Caco-2 (cell line): ENCODE measurements around the gene CACNA2D1. TPM values are rescaled to one million over a fixed set of nuclear protein-coding genes. Genes with fewer than 3 reads are reported as not detected.

Experiments
- BruUV-seq: library from RNA; stranded (reverse); fragments of 400-500 nt; replicated peaks from 2 replicates; lab custom pipeline; 2021; lab: Mats Ljungman, UMichigan
- CTCF ChIA-PET: fragments of 300-600 bp; sonication (Branson Sonifier 250); formaldehyde crosslinking; loops from one replicate; lab custom pipeline; 2022; ENCODE audit warnings: antibody characterized with exemption; lab: Charles Lee
- POLR2A ChIA-PET: fragments of 300-600 bp; sonication (Branson Sonifier 250); formaldehyde crosslinking; loops from one replicate; lab custom pipeline; 2022; ENCODE audit warnings: antibody characterized with exemption; lab: Charles Lee
- DNase-seq, 2 experiments: peaks; one replicate each; pipeline versions ENCODE4 v3.0.0 to v3.0.0-alpha.2; 2020 to 2022
- H3K27me3 ChIP-seq: replicated peaks from 2 replicates; pipeline ENCODE4 v1.6.0; 2011; ENCODE audit warnings: low read length; ENCODE audit not compliant: control insufficient read depth, insufficient read depth
- H3K36me3 ChIP-seq: 2 replicates; pipeline ENCODE4 v1.5.1; 2011; ENCODE audit warnings: low read length; ENCODE audit not compliant: control insufficient read depth, insufficient read depth
- H3K4me1 ChIP-seq: fragments of 250-450 bp; sonication (Bioruptor Pico); 2 replicates; pipeline ENCODE4 v1.5.1; 2020; ENCODE audit warnings: mild to moderate bottlenecking
- H3K4me3 ChIP-seq: 2 replicates; pipeline ENCODE4 v1.5.1; 2011; ENCODE audit warnings: low read depth, mild to moderate bottlenecking, control low read depth, low read length
- H3K9me3 ChIP-seq: fragments of 250-450 bp; sonication (Bioruptor Pico); 2 replicates; pipeline ENCODE4 v1.5.1; 2020; ENCODE audit warnings: mild to moderate bottlenecking, moderate library complexity
- H3K27ac Mint-ChIP-seq: one replicate; pipeline ENCODE4 v1.8.0; 2022; ENCODE audit warnings: mixed read lengths; ENCODE audit not compliant: unreplicated experiment
- H3K27me3 Mint-ChIP-seq: one replicate; pipeline ENCODE4 v1.8.0; 2022; ENCODE audit warnings: mixed read lengths; ENCODE audit not compliant: insufficient read depth, unreplicated experiment
- H3K36me3 Mint-ChIP-seq: one replicate; pipeline ENCODE4 v1.8.0; 2022; ENCODE audit warnings: mild to moderate bottlenecking, mixed read lengths; ENCODE audit not compliant: insufficient read depth, unreplicated experiment
- H3K4me1 Mint-ChIP-seq: one replicate; pipeline ENCODE4 v1.8.0; 2022; ENCODE audit warnings: low read depth, mixed read lengths; ENCODE audit not compliant: unreplicated experiment
- H3K4me3 Mint-ChIP-seq: one replicate; pipeline ENCODE4 v1.8.0; 2022; ENCODE audit warnings: mild to moderate bottlenecking, moderate library complexity, mixed read lengths; ENCODE audit not compliant: unreplicated experiment
- H3K9me3 Mint-ChIP-seq: one replicate; pipeline ENCODE4 v1.8.0; 2022; ENCODE audit warnings: mixed read lengths; ENCODE audit not compliant: unreplicated experiment
- intact Hi-C: fragments of 100-400 bp; cut with micrococcal nuclease; formaldehyde crosslinking; loops from one replicate; pipeline ENCODE4 v1.10.0; 2022; ENCODE audit not compliant: unreplicated experiment
- total RNA-seq: library from RNA; stranded (reverse); gene quantifications from 2 replicates; pipeline ENCODE4 v1.2.3, GENCODE V29; 2022
- TF ChIP-seq, protein P1 (sequence below), 2 experiments: fragments of 200-600 bp in 1 of 2; IDR thresholded peaks; 1 replicate in 1 of 2; 2 replicates in 1 of 2; pipeline versions ENCODE4 v1.5.1 to v1.8.0; 2011 to 2022; ENCODE audit warnings: antibody characterized with exemption in 1 of 2, control low read depth in 1 of 2, inconsistent platforms in 1 of 2, low read depth in 1 of 2, low read length in 1 of 2, mild to moderate bottlenecking in 1 of 2, moderate library complexity in 1 of 2; ENCODE audit not compliant: insufficient read depth in 1 of 2, severe bottlenecking in 1 of 2, unreplicated experiment in 1 of 2

CACNA2D1 gene
- total RNA-seq, 1 experiment from 2014 or later: not detected

DNA sequence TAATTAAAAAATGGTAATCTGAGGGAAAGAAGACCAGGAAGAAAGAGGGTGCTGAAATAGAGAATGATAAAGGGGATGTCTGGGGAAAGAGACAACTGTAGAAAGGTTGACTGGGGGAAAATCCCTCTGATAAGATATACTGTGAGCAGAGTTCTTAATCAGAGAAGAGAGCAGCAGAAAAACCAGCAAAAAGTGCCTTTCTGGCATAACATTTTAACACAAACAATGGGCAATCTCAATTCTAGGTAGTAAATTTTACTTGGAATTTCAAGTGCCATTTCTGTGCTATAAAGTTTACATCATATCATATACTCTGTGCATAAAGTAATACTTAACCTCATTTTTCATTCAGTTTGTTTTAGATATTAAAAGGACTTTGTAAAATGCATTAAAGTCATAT lies 421.9 kb downstream of the CACNA2D1 start:
- Histone ChIP-seq H3K4me1 (no peaks in the 10 kb centered on the region), H3K27me3 (no peaks in the 10 kb centered on the region), H3K36me3 (no peaks in the 10 kb centered on the region), H3K9me3 (no peaks in the 10 kb centered on the region), H3K4me3 (no peak overlapping the region)
- H3K9me3 Mint-ChIP-seq: no peaks in the 10 kb centered on the region
- H3K36me3 Mint-ChIP-seq: no peaks in the 10 kb centered on the region
- no peak overlapping the region for H3K27ac Mint-ChIP-seq
- no peaks in the 10 kb centered on the region for H3K4me1 Mint-ChIP-seq
- no TSS peak for BruUV-seq
- no peaks in the 10 kb centered on the region for H3K27me3 Mint-ChIP-seq
- POLR2A ChIA-PET: no interaction called here
- no peak for DNase-seq
- H3K4me3 Mint-ChIP-seq: no peak overlapping the region
- intact Hi-C loops: no loop called here
- TF ChIP-seq, protein P1, sequence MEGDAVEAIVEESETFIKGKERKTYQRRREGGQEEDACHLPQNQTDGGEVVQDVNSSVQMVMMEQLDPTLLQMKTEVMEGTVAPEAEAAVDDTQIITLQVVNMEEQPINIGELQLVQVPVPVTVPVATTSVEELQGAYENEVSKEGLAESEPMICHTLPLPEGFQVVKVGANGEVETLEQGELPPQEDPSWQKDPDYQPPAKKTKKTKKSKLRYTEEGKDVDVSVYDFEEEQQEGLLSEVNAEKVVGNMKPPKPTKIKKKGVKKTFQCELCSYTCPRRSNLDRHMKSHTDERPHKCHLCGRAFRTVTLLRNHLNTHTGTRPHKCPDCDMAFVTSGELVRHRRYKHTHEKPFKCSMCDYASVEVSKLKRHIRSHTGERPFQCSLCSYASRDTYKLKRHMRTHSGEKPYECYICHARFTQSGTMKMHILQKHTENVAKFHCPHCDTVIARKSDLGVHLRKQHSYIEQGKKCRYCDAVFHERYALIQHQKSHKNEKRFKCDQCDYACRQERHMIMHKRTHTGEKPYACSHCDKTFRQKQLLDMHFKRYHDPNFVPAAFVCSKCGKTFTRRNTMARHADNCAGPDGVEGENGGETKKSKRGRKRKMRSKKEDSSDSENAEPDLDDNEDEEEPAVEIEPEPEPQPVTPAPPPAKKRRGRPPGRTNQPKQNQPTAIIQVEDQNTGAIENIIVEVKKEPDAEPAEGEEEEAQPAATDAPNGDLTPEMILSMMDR (IDR thresholded peaks at IDR 0.05; ENCODE audit: insufficient read depth in 1 of 2, low read depth in 1 of 2, low read length in 1 of 2, severe bottlenecking in 1 of 2, unreplicated experiment in 1 of 2): no peak
- CTCF ChIA-PET: no interaction called here

DNA sequence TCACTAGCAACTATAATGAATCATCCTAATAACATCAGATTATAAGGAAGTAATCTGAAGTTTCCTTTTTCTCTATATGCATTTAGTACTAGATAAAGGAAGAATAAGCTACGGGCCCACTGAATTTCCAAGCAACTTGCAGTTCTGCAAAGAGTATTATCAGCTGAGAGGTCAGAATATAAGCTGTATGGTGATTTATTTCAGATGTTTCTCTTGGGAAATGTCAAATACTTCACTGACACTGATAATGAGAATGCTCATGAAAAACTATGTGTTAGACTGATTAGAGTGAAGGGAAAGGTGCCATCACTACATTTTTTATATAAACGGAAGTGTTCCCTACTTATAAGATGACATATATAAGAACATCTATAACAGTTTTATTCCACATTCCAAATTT lies 422.5 kb downstream of the CACNA2D1 start:
- H3K4me1 ChIP-seq: no peaks in the 10 kb centered on the region
- intact Hi-C loops: no loop called here
- H3K36me3 ChIP-seq: no peaks in the 10 kb centered on the region
- ChIA-PET POLR2A (no interaction called here), CTCF (interaction anchor here (1.2 kb wide), 1 partner anchor 522 kb away, joined by 3 read pairs; no protein-coding TSS in a partner anchor)
- Mint-ChIP-seq H3K9me3 (no peaks in the 10 kb centered on the region), H3K27me3 (no peaks in the 10 kb centered on the region), H3K36me3 (no peaks in the 10 kb centered on the region), H3K27ac (no peak overlapping the region), H3K4me3 (no peak overlapping the region), H3K4me1 (no peaks in the 10 kb centered on the region)
- no peak overlapping the region for H3K4me3 ChIP-seq
- no TSS peak for BruUV-seq
- no peak for DNase-seq
- TF ChIP-seq, protein P1 (IDR thresholded peaks at IDR 0.05; ENCODE audit: insufficient read depth in 1 of 2, low read depth in 1 of 2, low read length in 1 of 2, severe bottlenecking in 1 of 2, unreplicated experiment in 1 of 2): no peak
- no peaks in the 10 kb centered on the region for H3K9me3 ChIP-seq
- no peaks in the 10 kb centered on the region for H3K27me3 ChIP-seq

DNA sequence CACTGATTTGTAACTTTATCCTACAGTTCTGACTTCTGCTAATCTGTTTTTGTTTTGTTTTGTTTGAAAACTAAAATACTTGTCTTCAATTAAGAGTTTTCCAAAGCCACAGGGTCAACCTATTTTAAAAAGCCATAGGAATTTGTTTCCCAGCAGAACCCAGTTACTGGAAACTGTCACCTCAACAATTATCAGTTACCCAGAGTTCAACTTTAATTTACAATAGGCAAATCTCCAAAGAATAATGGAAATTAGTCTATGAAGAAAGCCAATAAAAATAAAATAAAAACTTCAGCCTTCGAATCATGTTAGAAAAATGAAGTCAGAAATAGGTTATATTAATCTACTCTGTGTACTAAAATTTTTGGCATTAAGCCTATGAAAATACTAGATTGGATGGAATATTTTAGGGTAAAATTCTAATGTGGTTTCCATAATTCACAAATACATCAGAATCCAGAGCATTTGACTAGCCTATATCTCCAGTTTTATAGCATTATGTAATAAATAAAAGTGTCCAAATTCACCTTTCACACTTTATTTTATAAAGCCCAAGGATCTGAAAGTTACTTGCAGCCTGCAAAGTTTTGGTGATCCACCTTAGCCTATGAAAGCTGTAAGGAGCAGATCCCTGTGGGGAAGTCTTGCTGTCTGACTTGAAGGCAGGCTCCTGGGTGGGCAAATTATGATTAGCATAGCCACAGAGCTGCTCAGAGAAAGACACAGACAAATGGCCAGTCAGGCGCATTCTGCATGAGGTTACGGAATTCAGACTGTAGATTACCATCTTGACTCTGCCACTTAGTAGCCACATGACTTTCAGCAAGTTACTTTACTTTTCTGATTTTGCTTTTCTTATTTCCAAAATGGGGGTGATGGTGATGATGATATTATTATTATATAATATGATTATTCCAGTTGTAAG lies 423.8 kb downstream of the CACNA2D1 start:
- DNase-seq: no peak
- ChIA-PET CTCF (interaction anchor here (1.2 kb wide), 1 partner anchor 520 kb away, joined by 3 read pairs; no protein-coding TSS in a partner anchor), POLR2A (no interaction called here)
- TF ChIP-seq, protein P1 (IDR thresholded peaks at IDR 0.05; ENCODE audit: insufficient read depth in 1 of 2, low read depth in 1 of 2, low read length in 1 of 2, severe bottlenecking in 1 of 2, unreplicated experiment in 1 of 2): no peak
- Mint-ChIP-seq H3K4me3 (no peak overlapping the region), H3K36me3 (no peaks in the 10 kb centered on the region), H3K27me3 (no peaks in the 10 kb centered on the region), H3K4me1 (no peaks in the 10 kb centered on the region), H3K27ac (no peak overlapping the region), H3K9me3 (no peaks in the 10 kb centered on the region)
- no TSS peak for BruUV-seq
- Histone ChIP-seq H3K36me3 (no peaks in the 10 kb centered on the region), H3K27me3 (no peaks in the 10 kb centered on the region), H3K4me3 (no peak overlapping the region), H3K4me1 (no peaks in the 10 kb centered on the region), H3K9me3 (no peaks in the 10 kb centered on the region)
- intact Hi-C loops: no loop called here
